NK-92 (cell line): Measurements from ENCODE around the gene RBP4.

ENCODE experiments used
- DNase-seq: peaks from one replicate; lab custom pipeline; 2025; ENCODE audit not compliant: unreplicated experiment; lab: John Stamatoyannopoulos, UW

RBP4 gene

GRCh38 chr10:93596539-93596938 lies 4.5 kb downstream of the RBP4 start:
- no peak for DNase-seq

DNA sequence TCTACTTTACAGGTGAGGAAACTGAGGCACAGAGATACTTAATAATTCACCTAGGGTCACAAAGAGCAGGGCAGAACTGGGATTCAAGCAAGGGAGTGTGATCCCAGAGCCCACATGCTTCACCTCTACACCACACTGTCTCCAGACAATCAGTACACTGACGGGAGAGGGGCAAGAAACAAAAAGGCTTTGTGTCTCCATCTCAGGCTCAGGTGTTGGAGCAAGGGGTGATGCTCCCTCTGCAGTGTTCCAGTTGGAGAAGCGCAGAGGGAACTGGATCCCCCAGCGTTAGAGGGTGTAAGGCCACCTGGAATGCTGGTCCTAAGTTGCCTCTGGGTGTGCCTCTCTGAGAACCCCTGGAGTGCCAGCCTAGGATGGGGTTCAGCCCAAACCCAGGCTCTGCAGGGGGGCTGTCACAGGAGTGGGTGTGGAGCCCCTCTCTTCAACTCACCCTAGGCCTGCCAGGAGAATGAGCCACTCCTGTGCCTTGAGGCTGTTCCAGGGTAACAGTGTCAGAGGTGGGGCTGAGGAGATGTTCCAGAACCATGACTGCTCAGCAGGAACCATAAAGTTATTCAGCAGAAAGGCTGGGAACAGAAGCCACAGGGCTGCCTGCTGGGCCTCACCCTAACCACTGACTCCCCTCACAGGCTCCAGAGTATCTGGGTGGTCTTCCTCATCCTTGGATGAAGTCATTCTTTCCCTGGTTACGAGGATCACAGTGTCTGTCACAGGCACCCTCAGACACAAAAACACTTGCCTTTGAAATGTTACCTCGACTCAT lies 5.5 kb downstream of the RBP4 start:
- no peak for DNase-seq

GRCh38 chr10:93594518-93594917 lies 6.5 kb downstream of the RBP4 start:
- DNase-seq, result no peak

- no peak for DNase-seq
These were observed 7.3 kb downstream of the RBP4 start for GRCh38 chr10:93593749-93594148.

DNA sequence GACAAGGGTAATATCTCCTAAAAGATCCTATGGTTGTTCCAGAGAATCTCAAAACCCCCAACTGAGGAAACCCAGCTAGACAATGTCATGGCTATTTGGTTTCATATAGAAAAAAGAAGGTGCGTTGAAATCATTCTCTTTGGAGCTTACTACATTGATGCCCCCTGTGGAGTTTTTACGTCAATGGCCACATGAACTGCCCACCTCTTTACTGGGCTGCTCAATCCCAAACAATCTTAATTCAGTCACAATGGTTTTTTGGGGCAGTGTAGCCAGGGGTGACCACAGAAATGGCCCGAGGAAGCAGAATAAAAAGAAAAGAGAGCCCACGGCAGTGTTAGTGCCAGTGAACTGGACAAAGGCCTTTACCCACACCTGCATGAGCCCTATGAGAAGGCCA lies 7.8 kb downstream of the RBP4 start:
- no peak for DNase-seq

DNA sequence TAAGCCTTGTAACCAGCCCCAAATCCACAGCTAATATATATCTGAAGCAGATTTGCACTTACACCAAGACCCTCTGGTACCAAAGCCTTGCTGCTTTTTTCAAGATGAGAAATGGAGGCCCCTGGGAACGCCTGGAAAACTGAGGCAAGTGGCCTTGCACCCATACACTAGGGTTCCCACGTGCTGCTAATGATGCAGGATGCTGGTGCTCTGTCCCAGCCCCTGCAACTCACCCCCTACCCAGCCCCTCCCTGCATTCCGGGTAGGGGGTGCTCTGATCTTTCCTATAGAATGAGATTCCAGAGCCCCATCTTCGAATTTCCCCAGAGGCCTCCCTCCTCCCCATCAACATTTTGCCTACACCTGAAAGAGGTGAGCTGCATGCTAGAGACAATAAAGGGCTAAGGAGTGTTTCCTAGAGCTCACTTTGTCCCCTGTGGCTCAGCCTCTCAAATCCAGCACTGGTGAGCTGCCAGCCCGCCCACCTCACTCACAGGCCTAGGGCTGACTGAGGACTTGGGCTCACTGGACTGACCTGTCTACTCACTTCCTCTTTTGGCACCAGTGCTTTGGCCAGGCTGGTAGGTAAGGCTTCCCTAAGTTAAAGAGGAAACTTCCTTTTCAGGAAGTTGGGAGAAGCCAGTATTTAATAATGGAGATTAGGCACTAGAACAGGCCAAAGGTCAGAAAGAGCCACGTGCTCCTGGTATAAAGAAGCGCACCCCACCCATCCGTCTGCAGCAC lies 9.8 kb downstream of the RBP4 start:
- DNase-seq, result no peak

- DNase-seq, result no peak
These were observed 10.4 kb downstream of the RBP4 start for GRCh38 chr10:93590638-93591037.

GRCh38 chr10:93589648-93590562 lies 11.1 kb downstream of the RBP4 start:
- DNase-seq, result no peak

DNA sequence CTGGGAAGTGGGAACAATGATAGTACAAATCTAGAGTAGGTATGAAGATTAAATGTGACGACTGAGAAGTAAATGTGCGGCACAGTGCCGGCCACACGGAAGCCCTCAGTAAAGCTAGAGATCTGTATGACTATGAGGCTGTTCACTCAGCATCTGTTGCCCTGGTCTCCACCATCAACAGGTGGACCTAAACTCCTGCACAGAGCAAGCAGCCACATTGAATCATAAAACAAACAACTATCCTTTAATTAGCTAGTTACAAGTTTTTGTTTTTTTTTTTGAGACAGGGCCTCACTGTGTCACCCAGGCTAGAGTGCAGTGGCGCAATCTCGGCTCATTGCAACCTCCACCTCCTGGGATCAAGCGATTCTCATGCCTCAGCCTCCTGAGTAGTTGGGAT lies 16.6 kb downstream of the RBP4 start:
- no peak for DNase-seq

- DNase-seq, result no peak
These were observed 20.2 kb downstream of the RBP4 start for GRCh38 chr10:93580828-93581227.

- no peak for DNase-seq
These were observed 20.9 kb downstream of the RBP4 start for GRCh38 chr10:93579985-93580711.

DNA sequence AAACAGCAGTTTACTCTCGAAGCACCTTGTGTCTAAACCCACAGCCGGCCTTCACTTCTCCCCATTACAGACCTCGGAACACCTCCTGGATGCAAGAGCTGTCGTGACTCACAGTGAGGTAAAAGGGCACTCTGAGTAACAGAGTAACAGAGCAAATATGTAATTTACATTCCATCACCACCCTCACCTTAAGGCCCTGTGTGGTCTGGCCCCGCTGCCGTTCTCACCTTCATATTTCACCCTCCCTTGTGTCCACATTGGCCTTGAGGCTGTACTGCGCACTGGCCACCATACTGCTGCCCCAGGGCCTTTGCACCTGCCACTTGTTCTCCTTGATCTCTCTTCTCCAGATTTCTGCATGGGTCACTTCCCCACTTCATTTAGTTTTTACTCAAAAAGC lies 21.9 kb downstream of the RBP4 start:
- no peak for DNase-seq

DNA sequence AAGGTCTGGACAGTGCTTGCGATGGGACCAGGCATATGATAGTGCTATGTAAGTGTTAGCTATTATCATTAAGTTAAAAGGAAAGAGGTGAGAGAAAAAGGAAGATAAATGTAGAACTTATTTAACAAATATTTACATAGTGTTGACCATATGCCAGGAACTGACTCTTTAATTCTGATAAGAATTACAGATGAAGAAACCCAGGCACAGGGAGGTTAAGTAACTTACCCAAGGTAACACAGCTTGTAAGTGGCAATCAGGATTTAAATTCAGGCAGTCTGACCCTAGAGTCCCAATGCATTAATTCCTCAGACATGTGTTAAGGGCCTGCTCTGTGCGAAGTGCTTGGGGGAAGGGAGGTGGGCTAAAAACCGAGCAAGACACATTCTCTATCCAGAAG lies 23.5 kb downstream of the RBP4 start:
- no peak for DNase-seq

DNA sequence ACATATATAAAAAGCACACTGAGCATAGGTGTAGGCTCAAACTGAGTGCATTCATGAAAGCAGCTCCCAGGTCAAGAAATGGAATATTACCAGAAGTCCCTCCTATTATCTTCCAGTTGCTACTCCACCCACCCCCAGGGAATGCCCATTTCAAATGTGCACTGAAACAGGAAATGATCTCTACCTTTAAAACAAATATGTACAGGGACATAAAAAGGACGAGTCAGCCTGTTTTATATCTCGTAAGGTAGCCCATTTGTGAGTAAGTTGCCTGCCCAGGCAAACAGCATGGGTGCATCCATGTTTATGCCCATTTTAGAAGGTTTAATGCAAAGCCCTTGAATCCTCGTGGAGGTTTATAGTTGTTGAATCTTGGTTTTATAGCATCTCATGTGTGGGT lies 24.1 kb downstream of the RBP4 start:
- DNase-seq, result no peak

GRCh38 chr10:93573924-93574323 lies 27.1 kb downstream of the RBP4 start:
- DNase-seq, result no peak

DNA sequence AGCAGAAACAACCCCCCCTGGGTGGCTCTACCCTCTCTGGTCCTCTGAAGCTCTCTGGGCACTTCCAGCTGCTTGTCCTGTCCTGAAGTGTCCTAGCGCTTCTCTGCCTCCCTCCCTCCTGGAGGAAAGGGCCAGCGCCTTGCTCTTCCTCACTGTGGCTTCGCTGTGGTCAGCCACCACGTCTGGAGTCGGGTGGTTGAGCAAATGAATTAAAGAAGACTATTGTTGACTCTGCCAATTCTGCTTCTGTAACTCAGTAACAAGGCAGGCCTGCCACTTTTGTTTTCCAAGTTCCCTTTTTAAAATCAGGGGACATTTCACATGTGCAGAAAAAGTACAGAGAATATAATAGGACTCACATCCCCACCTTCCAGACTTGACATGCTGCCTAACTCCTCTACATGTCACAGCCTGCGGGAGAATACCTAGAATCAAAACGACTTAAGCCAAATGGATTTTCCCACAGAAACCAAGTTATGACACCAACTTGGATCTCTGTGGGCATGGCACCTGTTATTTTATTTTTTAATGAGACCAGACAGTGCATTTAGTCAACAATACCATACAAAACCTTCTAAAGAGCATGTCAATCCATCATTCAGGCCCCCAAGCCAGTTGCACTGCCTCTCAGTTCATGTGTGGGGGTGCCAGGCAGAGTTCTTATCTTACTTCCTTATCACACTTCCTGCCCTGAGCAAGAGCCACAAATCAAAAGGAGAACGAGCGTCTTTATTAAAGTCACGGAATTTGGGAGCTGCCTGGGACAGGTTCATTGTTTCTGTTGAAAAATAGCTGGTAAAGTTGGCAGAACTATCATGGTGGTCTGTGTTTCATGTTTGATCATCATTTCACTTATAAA lies 27.8 kb downstream of the RBP4 start:
- DNase-seq, result no peak

- no peak for DNase-seq
These were observed 28.4 kb downstream of the RBP4 start for GRCh38 chr10:93572606-93573005.

DNA sequence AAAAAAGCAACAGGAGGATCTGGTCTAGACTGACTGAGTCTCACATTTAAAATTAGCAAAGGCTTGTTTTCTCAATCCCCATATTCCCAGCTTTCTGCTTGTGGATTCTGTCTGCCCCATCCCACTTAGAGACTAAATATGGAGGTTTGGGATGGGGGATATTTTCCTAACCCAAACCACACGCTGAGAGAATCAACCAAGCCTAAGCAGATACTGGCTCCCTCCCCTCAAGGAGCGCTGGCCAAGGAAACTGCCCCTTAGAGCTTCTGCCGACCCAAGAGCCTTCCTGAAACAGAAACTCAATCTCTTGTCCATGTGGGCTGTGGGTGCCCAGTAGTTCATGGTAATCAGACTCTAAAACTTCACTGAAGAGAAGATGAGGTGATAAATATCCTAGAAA lies 30.7 kb downstream of the RBP4 start:
- DNase-seq, result no peak

DNA sequence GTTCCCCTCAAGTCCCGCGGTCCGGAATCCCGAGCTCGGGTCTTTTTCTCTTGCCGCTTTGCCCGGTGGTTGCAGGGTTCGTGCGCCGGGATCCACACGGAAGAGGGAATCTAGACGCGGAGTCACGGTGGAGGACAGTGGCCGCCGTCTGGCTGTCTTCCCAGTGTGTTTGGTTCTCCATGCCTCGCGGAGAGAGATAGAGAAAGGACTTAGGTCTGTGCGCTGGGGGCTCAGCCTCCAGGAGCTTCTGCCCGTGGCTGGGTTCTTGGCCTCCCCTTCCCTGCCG lies 33.0 kb downstream of the RBP4 start:
- DNase-seq, result no peak
